ENCODE measurements around the gene PRADC1. TPM values are rescaled to one million over a fixed set of nuclear protein-coding genes. Genes with fewer than 3 reads are reported as not detected.

The PRADC1 gene
- total and polyA plus RNA-seq, 2 donors (not counting 3 experiments of a cell fraction or from before 2014, with no cell fraction given), result 19.6 to 32.7 TPM

DNA sequence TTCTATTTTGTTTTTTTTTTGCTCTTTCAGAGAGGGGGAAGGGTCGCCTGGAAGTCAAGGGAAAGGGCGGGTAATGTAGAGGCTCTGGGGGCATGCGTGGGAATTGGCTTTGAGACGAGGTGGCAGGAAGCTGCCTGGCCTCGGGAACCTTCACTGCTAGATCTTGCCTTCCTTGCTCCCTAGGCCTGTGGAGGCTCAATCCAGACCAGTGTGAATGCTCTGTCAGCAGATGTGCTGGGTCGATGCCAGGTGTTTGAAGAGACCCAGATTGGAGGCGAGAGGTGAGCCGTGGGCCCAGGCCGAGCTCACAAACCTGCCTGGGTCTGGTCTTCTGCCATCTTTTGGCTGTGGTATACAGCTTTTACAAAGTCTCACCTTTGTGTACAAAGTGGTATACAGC is 16.6 kb upstream of the PRADC1 start:
- DNase-seq (ENCODE audit: low read depth, low spot score) (no peak), FAIRE-seq (no peak)
- Histone ChIP-seq H3K4me2 (ENCODE audit: insufficient read depth, low read length) (no peak overlapping the region), H3K4me1 (ENCODE audit: control insufficient read depth, extremely low read depth, insufficient read depth, low read length) (no peaks in the 10 kb centered on the region), H3K79me2 (ENCODE audit: control insufficient read depth, insufficient read depth, low read length) (peaks cover 16% of the 10 kb centered on the region), H3K9me3 (replicated peaks; ENCODE audit: control insufficient read depth, insufficient read depth, low read length) (no peaks in the 10 kb centered on the region), H4K20me1 (replicated peaks; ENCODE audit: control insufficient read depth, extremely low read depth, insufficient read depth, low read length) (peaks cover 3% of the 10 kb centered on the region), H3K27me3 (ENCODE audit: control insufficient read depth in 2 of 2, insufficient read depth in 2 of 2, low read length in 2 of 2) (no peaks in the 10 kb centered on the region), H3K9ac (replicated peaks; ENCODE audit: extremely low read depth, insufficient read depth, low read length) (no peak overlapping the region), H2AFZ (ENCODE audit: low read depth, low read length) (no peak overlapping the region), H3K27ac (ENCODE audit: insufficient read depth, low read depth, low read length) (no peak overlapping the region), H3K9me1 (replicated peaks; ENCODE audit: control insufficient read depth, extremely low read depth, insufficient read depth, low read length) (no peaks in the 10 kb centered on the region), H3K36me3 (ENCODE audit: control insufficient read depth in 2 of 2, extremely low read depth in 1 of 2, insufficient read depth in 2 of 2, low read length in 2 of 2) (peaks cover 34 to 70% of the 10 kb centered on the region in 2 experiments), H3K4me3 (replicated peaks in 1 of 3; ENCODE audit: insufficient read depth in 1 of 3, low read depth in 1 of 3, low read length in 3 of 3) (no peak overlapping the region)
- ChIA-PET CTCF (no interaction called here), POLR2A (no interaction called here)
- intact Hi-C loops (cut with micrococcal nuclease) (no loop called here), dilution Hi-C loops (cut with MboI; ENCODE audit: extremely low pct_ligation_motif_present, low sequenced_read_pairs) (no loop called here)
- TF ChIP-seq, protein P1, sequence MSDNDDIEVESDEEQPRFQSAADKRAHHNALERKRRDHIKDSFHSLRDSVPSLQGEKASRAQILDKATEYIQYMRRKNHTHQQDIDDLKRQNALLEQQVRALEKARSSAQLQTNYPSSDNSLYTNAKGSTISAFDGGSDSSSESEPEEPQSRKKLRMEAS (IDR thresholded peaks at IDR 0.05; ENCODE audit: insufficient read depth, insufficient read length), result no peak
- TF ChIP-seq POLR2AphosphoS5 (IDR thresholded peaks at IDR 0.05; ENCODE audit: insufficient read depth, low read depth, low read length) (no peak), EZH2 (IDR thresholded peaks at IDR 0.05; ENCODE audit: borderline replicate concordance, low read depth, low read length, severe bottlenecking) (no peak), POLR2A (IDR thresholded peaks at IDR 0.05; ENCODE audit: low read depth, low read length) (no peak), MYC (IDR thresholded peaks at IDR 0.05; ENCODE audit: low read depth, low read length) (no peak), GATA2 (IDR thresholded peaks at IDR 0.05; ENCODE audit: insufficient read depth, insufficient read length, low read depth, low read length) (no peak), JUN (IDR thresholded peaks at IDR 0.05; ENCODE audit: borderline replicate concordance, insufficient read depth, insufficient read length, low read depth) (no peak), FOS (IDR thresholded peaks at IDR 0.05; ENCODE audit: borderline replicate concordance, insufficient read depth, low read length) (no peak)
- TF ChIP-seq, protein P2, sequence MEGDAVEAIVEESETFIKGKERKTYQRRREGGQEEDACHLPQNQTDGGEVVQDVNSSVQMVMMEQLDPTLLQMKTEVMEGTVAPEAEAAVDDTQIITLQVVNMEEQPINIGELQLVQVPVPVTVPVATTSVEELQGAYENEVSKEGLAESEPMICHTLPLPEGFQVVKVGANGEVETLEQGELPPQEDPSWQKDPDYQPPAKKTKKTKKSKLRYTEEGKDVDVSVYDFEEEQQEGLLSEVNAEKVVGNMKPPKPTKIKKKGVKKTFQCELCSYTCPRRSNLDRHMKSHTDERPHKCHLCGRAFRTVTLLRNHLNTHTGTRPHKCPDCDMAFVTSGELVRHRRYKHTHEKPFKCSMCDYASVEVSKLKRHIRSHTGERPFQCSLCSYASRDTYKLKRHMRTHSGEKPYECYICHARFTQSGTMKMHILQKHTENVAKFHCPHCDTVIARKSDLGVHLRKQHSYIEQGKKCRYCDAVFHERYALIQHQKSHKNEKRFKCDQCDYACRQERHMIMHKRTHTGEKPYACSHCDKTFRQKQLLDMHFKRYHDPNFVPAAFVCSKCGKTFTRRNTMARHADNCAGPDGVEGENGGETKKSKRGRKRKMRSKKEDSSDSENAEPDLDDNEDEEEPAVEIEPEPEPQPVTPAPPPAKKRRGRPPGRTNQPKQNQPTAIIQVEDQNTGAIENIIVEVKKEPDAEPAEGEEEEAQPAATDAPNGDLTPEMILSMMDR (IDR thresholded peaks at IDR 0.05; ENCODE audit: extremely low read depth in 1 of 2, insufficient read depth in 1 of 2, low read depth in 1 of 2, low read length in 2 of 2), result no peak
- BruUV-seq (replicated peaks), result no TSS peak
